ENCODE results near the gene KRT73.
A peak's percentile ranks its signal among the peaks of the same experiment; 100 is the strongest.

The KRT73 gene

GRCh38 chr12:52577316-52577715, 41.0 kb downstream of the KRT73 start:
- peak in 1 of 10 donors; percentile 52 for DNase-seq
- intact Hi-C loops (cut with DNase I): no loop called here

GRCh38 chr12:52575948-52576347, 42.4 kb downstream of the KRT73 start:
- intact Hi-C loops (cut with DNase I): no loop called here
- no peak for DNase-seq

GRCh38 chr12:52575256-52575655, 43.1 kb downstream of the KRT73 start:
- intact Hi-C loops (cut with DNase I): no loop called here
- DNase-seq: peak in 1 of 10 donors; percentile 52

GRCh38 chr12:52573743-52574142, 44.6 kb downstream of the KRT73 start, which contains the start of gene KRT74:
TSS of gene KRT74 (minus strand) at chr12:52573843. CDS start at chr12:52573777, 66 bp downstream.
- intact Hi-C loops (cut with DNase I): no loop called here
- DNase-seq: no peak

GRCh38 chr12:52573306-52573705, 45.1 kb downstream of the KRT73 start:
- intact Hi-C loops (cut with DNase I): no loop called here
- DNase-seq: peak in 1 of 10 donors; percentile 57

- intact Hi-C loops (cut with DNase I): no loop called here
Measured at GRCh38 chr12:52570511-52570910, 47.8 kb downstream of the KRT73 start.

GRCh38 chr12:52568111-52568510, 50.2 kb downstream of the KRT73 start:
- intact Hi-C loops (cut with DNase I): loop anchor here (5.0 kb wide), 1 partner anchor 186 kb away; no protein-coding TSS in a partner anchor
- DNase-seq: peak in 4 of 10 donors; percentile 36 to 91 (median 58)

More at GRCh38 chr12:52570511-52570910, 47.8 kb downstream of the KRT73 start:
- peak in 1 of 10 donors; percentile 38 for DNase-seq

- intact Hi-C loops (cut with DNase I): loop anchor here (5.0 kb wide), 1 partner anchor 185 kb away; no protein-coding TSS in a partner anchor
- peak in 1 of 10 donors; percentile 50 for DNase-seq
Measured at GRCh38 chr12:52566847-52567291, 51.5 kb downstream of the KRT73 start.

- intact Hi-C loops (cut with DNase I): no loop called here
- DNase-seq: peak in 1 of 10 donors; percentile 54
Measured at GRCh38 chr12:52564582-52564981, 53.8 kb downstream of the KRT73 start.

- intact Hi-C loops (cut with DNase I): no loop called here
- no peak for DNase-seq
Measured at GRCh38 chr12:52561880-52562449, 56.4 kb downstream of the KRT73 start.

- no peak for DNase-seq
- intact Hi-C loops (cut with DNase I): no loop called here
Measured at GRCh38 chr12:52559979-52560378, 58.4 kb downstream of the KRT73 start.

GRCh38 chr12:52558781-52559445, 59.4 kb downstream of the KRT73 start:
- intact Hi-C loops (cut with DNase I): no loop called here
- no peak for DNase-seq
